OCI-LY7 (cell line): ENCODE data around the gene BBOX1. TPM values are rescaled to one million over a fixed set of nuclear protein-coding genes. Genes with fewer than 3 reads are reported as not detected.

Source experiments
- BruUV-seq: library from RNA; stranded (reverse); fragments of 400-500 nt; replicated peaks from 2 replicates; lab custom pipeline; 2021; lab: Mats Ljungman, UMichigan
- CTCF ChIA-PET: fragments of 300-600 bp; sonication (Branson Sonifier 250); formaldehyde crosslinking; loops from one replicate; lab custom pipeline; 2022; ENCODE audit warnings: antibody characterized with exemption; ENCODE audit not compliant: unreplicated experiment; lab: Charles Lee
- POLR2A ChIA-PET: fragments of 300-600 bp; sonication (Branson Sonifier 250); formaldehyde crosslinking; loops from one replicate; lab custom pipeline; 2022; ENCODE audit warnings: antibody characterized with exemption; lab: Charles Lee
- DNase-seq: peaks from one replicate; pipeline ENCODE4 v3.0.0-alpha.2; 2015; ENCODE audit warnings: low spot score
- H2AFZ ChIP-seq: fragments of 200-600 bp; sonication (generic), shearing (Covaris generic); 2 replicates; pipeline ENCODE4 v1.6.1; 2014; ENCODE audit warnings: mild to moderate bottlenecking, antibody characterized with exemption, low read length, moderate library complexity
- H3K27ac ChIP-seq: fragments of 200-600 bp; sonication (generic); 2 replicates; pipeline ENCODE4 v1.5.1; 2014; ENCODE audit warnings: mixed run types, low read depth, mild to moderate bottlenecking, moderate library complexity, low read length, inconsistent platforms; ENCODE audit not compliant: poor library complexity, severe bottlenecking
- H3K36me3 ChIP-seq: fragments of 200-600 bp; sonication (generic); 2 replicates; pipeline ENCODE4 v1.6.1; 2014; ENCODE audit warnings: mild to moderate bottlenecking, antibody characterized with exemption, low read length, moderate library complexity, mixed read lengths; ENCODE audit not compliant: insufficient read depth
- H3K4me1 ChIP-seq: fragments of 200-600 bp; sonication (generic); 2 replicates; pipeline ENCODE4 v1.5.1; 2014; ENCODE audit warnings: mild to moderate bottlenecking, low read length; ENCODE audit not compliant: insufficient read depth, poor library complexity, severe bottlenecking
- H3K4me2 ChIP-seq: fragments of 200-600 bp; sonication (generic); 2 replicates; pipeline ENCODE4 v1.6.1; 2014; ENCODE audit warnings: mild to moderate bottlenecking, low read length
- H3K4me3 ChIP-seq: fragments of 200-600 bp; sonication (generic); 2 replicates; pipeline ENCODE4 v1.5.1; 2014; ENCODE audit warnings: mild to moderate bottlenecking, low read depth, low read length; ENCODE audit not compliant: poor library complexity, severe bottlenecking
- H3K79me2 ChIP-seq: fragments of 200-600 bp; sonication (generic); 2 replicates; pipeline ENCODE4 v1.6.1; 2016; ENCODE audit warnings: low read depth, mild to moderate bottlenecking, low read length, moderate library complexity, mixed read lengths; ENCODE audit not compliant: insufficient read depth
- H3K9me2 ChIP-seq: fragments of 200-600 bp; sonication (generic); 2 replicates; pipeline ENCODE4 v1.6.1; 2016; ENCODE audit warnings: mild to moderate bottlenecking, low read length, mixed read lengths; ENCODE audit not compliant: insufficient read depth
- H3K9me3 ChIP-seq: fragments of 200-600 bp; sonication (generic); 2 replicates; pipeline ENCODE4 v1.6.1; 2014; ENCODE audit warnings: mild to moderate bottlenecking, mixed run types, low read length, mixed read lengths
- H4K20me1 ChIP-seq: fragments of 200-600 bp; sonication (generic); 2 replicates; pipeline ENCODE4 v1.6.1; 2014; ENCODE audit warnings: mild to moderate bottlenecking, antibody characterized with exemption, low read length, moderate library complexity, mixed read lengths; ENCODE audit not compliant: insufficient read depth
- EZH2phosphoT487 ChIP-seq: fragments of 200-600 bp; sonication (generic); IDR thresholded peaks from 2 replicates; pipeline ENCODE4 v1.6.1; 2018; ENCODE audit warnings: low read depth, borderline replicate concordance, mild to moderate bottlenecking, mixed run types, antibody characterized with exemption, low read length, moderate library complexity, mixed read lengths
- intact Hi-C: fragments of 100-400 bp; cut with micrococcal nuclease; formaldehyde crosslinking; loops from one replicate; pipeline ENCODE4 v1.10.0; 2022; ENCODE audit not compliant: unreplicated experiment
- total RNA-seq, 2 experiments: library from RNA; depleted of rRNA in 1 of 2; stranded (reverse); fragments of >200 nt in 1 of 2; shearing (Covaris generic) in 1 of 2; gene quantifications; 2 replicates each; pipeline ENCODE4 v1.2.3, GENCODE V29; 2014 to 2022
- TF ChIP-seq, protein P1 (sequence below): fragments of 200-600 bp; sonication (generic); conservative IDR thresholded peaks from 2 replicates; pipeline ENCODE4 v1.5.1; 2014; ENCODE audit warnings: mild to moderate bottlenecking, antibody characterized with exemption, low read length, moderate library complexity, mixed read lengths

BBOX1 gene
- total RNA-seq, 2 experiments from 2014 or later = not detected

DNA sequence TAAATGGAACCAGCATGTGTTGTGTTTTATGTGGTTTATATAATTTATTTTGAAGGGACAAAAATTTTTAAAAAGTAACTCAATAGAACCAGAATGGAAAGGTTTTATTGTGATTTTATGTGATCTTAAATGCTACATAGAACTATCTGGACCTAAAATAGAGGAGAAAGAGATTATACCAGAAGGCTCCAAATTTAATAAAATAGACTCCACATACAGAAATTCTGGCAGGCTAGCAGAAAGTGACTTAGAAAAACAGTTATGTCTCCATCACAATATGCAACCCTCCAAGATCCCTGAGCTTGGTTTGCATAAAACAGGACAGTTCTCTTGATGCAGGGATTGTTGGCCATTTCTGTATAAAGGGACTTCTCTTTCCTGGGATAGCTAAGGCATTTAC lies 107.9 kb downstream of the BBOX1 start:
- intact Hi-C loops = no loop called here
- POLR2A ChIA-PET = interaction anchor here (0.7 to 1.0 kb wide), 3 partner anchors 172 to 390 kb away, joined by 3 to 4 read pairs (median 3); no protein-coding TSS in a partner anchor
- no peaks in the 10 kb centered on the region for H3K79me2 ChIP-seq

GRCh38 chr11:27150098-27150497 lies 109.5 kb downstream of the BBOX1 start:
- intact Hi-C loops = loop anchor here (10.0 kb wide), 1 partner anchor 235 kb away; no protein-coding TSS in a partner anchor
- Histone ChIP-seq H3K4me2 (no peak overlapping the region), H4K20me1 (no peaks in the 10 kb centered on the region), H3K36me3 (no peaks in the 10 kb centered on the region), H2AFZ (no peak overlapping the region), H3K4me3 (no peak overlapping the region), H3K9me3 (no peaks in the 10 kb centered on the region), H3K4me1 (peaks cover 8% of the 10 kb centered on the region), H3K9me2 (no peaks in the 10 kb centered on the region), H3K27ac (no peak overlapping the region), H3K79me2 (no peaks in the 10 kb centered on the region)
- POLR2A ChIA-PET = interaction anchor here (0.7 kb wide), 1 partner anchor 1618 kb away, joined by 3 read pairs; no protein-coding TSS in a partner anchor
- BruUV-seq = no TSS peak
- CTCF ChIA-PET = no interaction called here
- DNase-seq = no peak
- no peak for TF ChIP-seq EZH2phosphoT487
- TF ChIP-seq, protein P1, sequence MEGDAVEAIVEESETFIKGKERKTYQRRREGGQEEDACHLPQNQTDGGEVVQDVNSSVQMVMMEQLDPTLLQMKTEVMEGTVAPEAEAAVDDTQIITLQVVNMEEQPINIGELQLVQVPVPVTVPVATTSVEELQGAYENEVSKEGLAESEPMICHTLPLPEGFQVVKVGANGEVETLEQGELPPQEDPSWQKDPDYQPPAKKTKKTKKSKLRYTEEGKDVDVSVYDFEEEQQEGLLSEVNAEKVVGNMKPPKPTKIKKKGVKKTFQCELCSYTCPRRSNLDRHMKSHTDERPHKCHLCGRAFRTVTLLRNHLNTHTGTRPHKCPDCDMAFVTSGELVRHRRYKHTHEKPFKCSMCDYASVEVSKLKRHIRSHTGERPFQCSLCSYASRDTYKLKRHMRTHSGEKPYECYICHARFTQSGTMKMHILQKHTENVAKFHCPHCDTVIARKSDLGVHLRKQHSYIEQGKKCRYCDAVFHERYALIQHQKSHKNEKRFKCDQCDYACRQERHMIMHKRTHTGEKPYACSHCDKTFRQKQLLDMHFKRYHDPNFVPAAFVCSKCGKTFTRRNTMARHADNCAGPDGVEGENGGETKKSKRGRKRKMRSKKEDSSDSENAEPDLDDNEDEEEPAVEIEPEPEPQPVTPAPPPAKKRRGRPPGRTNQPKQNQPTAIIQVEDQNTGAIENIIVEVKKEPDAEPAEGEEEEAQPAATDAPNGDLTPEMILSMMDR = no peak

More for the DNA sequence above, 107.9 kb downstream of the BBOX1 start:
- no peaks in the 10 kb centered on the region for H3K36me3 ChIP-seq
- no peak for TF ChIP-seq EZH2phosphoT487
- TF ChIP-seq, protein P1 = no peak
- no peaks in the 10 kb centered on the region for H4K20me1 ChIP-seq
- no TSS peak for BruUV-seq
- peaks cover 8% of the 10 kb centered on the region for H3K4me1 ChIP-seq
- H3K4me2 ChIP-seq = no peak overlapping the region
- DNase-seq = no peak
- CTCF ChIA-PET = no interaction called here
- no peak overlapping the region for H2AFZ ChIP-seq
- no peaks in the 10 kb centered on the region for H3K9me2 ChIP-seq
- no peaks in the 10 kb centered on the region for H3K9me3 ChIP-seq
- H3K4me3 ChIP-seq = no peak overlapping the region
- no peak overlapping the region for H3K27ac ChIP-seq

GRCh38 chr11:27153136-27153535 lies 112.5 kb downstream of the BBOX1 start:
- CTCF ChIA-PET = no interaction called here
- H3K27ac ChIP-seq = no peak overlapping the region
- H3K4me2 ChIP-seq = no peak overlapping the region
- no peaks in the 10 kb centered on the region for H3K9me3 ChIP-seq
- intact Hi-C loops = loop anchor here (10.0 kb wide), 1 partner anchor 238 kb away; no protein-coding TSS in a partner anchor
- TF ChIP-seq EZH2phosphoT487 = no peak
- TF ChIP-seq, protein P1 = no peak
- no peak overlapping the region for H3K4me3 ChIP-seq
- no TSS peak for BruUV-seq
- peak; percentile 11 for DNase-seq
- peak overlapping the region; percentile 26; the same call in 1 of the 2 replicates for H2AFZ ChIP-seq
- H3K4me1 ChIP-seq = peaks cover 8% of the 10 kb centered on the region
- no peaks in the 10 kb centered on the region for H3K79me2 ChIP-seq
- no peaks in the 10 kb centered on the region for H4K20me1 ChIP-seq
- no peaks in the 10 kb centered on the region for H3K9me2 ChIP-seq
- H3K36me3 ChIP-seq = no peaks in the 10 kb centered on the region
- POLR2A ChIA-PET = interaction anchor here (0.6 to 2.0 kb wide), 5 partner anchors 9 to 110 kb away, joined by 3 to 6 read pairs (median 4); no protein-coding TSS in a partner anchor
